ENCODE results near the gene NRCAM.

The NRCAM gene

DNA sequence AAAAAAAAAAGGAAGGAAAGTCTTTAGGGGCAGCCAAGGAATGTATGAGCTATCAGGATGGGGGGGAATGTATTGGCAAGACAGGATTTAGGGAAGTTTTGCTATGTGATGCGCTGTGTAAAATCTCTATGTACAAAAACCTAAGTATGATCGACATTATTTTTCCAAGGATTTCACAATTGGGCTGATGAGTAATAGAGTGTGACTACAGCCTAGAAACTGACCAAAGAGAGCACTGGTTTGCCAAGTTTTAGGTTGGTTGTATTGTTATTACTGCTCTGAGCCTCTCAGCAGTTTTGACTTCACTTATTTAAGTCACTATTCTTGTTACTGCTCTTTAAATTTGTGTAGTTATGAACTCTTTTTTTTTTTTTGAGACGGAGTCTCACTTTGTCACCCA lies 107.3 kb downstream of the NRCAM start:
- no peak overlapping the region for H3K18ac ChIP-seq (ENCODE audit: low read depth in 1 of 2, low read length in 2 of 2)
- no peak overlapping the region for H3K4ac ChIP-seq (ENCODE audit: low read depth in 1 of 2, low read length in 2 of 2)
- no peak overlapping the region for H3K4me3 ChIP-seq (ENCODE audit: insufficient read depth in 1 of 2, low read depth in 1 of 2, low read length in 2 of 2)
- no peak overlapping the region for H2BK120ac ChIP-seq (ENCODE audit: low read depth, low read length)
- H2AK5ac ChIP-seq (ENCODE audit: low read length, severe bottlenecking) = no peak overlapping the region
- no peak overlapping the region for H3K14ac ChIP-seq (ENCODE audit: low read length in 2 of 2)
- H4K8ac ChIP-seq (ENCODE audit: low read length) = no peak overlapping the region
- no peak overlapping the region for H2AFZ ChIP-seq (ENCODE audit: low read depth, low read length)
- H3K36me3 ChIP-seq (ENCODE audit: control insufficient read depth in 1 of 2, insufficient read depth in 2 of 2, low read depth in 1 of 2, low read length in 2 of 2) = no peaks in the 10 kb centered on the region
- H3K27me3 ChIP-seq (ENCODE audit: control insufficient read depth in 1 of 2, insufficient read depth in 1 of 2, low read length in 2 of 2) = no peaks in the 10 kb centered on the region
- H4K91ac ChIP-seq (ENCODE audit: low read length) = no peak overlapping the region
- no peaks in the 10 kb centered on the region for H3K9me3 ChIP-seq (ENCODE audit: control insufficient read depth, low read length)
- H3K23ac ChIP-seq (ENCODE audit: low read length in 2 of 2) = no peak overlapping the region
- no peak overlapping the region for H2BK5ac ChIP-seq (ENCODE audit: low read depth, low read length, poor library complexity, severe bottlenecking)
- no peaks in the 10 kb centered on the region for H3K79me1 ChIP-seq (replicated peaks; ENCODE audit: low read length, poor library complexity, severe bottlenecking)
- no peak overlapping the region for H3K9ac ChIP-seq (ENCODE audit: low read length)
- H2BK12ac ChIP-seq (ENCODE audit: low read length in 2 of 2) = no peak overlapping the region
- H3K4me1 ChIP-seq (ENCODE audit: control insufficient read depth, insufficient read depth, low read depth, low read length) = no peaks in the 10 kb centered on the region
- no peak overlapping the region for H3K4me2 ChIP-seq (ENCODE audit: low read length, poor library complexity, severe bottlenecking)
- WGBS = 92% methylated on average over 3 of the region's 3 CpGs
- peak; percentile 6 for DNase-seq
- H2BK15ac ChIP-seq (ENCODE audit: low read depth, poor library complexity, severe bottlenecking) = no peak overlapping the region
- no peak overlapping the region for H3K27ac ChIP-seq (ENCODE audit: low read length, poor library complexity, severe bottlenecking)

DNA sequence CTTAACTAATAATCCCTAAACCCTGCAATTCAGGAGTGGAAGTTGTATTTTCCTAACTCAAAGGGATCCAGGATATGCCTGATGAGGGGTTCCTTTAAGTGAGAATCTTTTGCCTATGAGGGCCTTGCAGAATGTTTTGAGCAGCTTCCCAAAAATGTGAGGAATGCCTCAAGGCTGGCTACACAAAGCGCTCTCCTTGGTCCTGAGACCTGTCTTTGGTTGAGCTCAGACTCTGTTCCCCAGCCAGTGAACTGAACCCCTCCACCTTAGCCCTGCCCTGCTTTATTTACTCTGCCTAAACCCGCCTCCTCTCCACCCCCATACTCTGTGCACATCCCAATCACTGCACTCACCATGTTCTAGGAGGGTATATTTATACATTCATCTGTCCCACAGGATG lies 108.6 kb downstream of the NRCAM start:
- 5% methylated on average over 2 of the region's 2 CpGs for WGBS
- no peak overlapping the region for H3K4me2 ChIP-seq (ENCODE audit: low read length, poor library complexity, severe bottlenecking)
- H3K14ac ChIP-seq (ENCODE audit: low read length in 2 of 2) = no peak overlapping the region

DNA sequence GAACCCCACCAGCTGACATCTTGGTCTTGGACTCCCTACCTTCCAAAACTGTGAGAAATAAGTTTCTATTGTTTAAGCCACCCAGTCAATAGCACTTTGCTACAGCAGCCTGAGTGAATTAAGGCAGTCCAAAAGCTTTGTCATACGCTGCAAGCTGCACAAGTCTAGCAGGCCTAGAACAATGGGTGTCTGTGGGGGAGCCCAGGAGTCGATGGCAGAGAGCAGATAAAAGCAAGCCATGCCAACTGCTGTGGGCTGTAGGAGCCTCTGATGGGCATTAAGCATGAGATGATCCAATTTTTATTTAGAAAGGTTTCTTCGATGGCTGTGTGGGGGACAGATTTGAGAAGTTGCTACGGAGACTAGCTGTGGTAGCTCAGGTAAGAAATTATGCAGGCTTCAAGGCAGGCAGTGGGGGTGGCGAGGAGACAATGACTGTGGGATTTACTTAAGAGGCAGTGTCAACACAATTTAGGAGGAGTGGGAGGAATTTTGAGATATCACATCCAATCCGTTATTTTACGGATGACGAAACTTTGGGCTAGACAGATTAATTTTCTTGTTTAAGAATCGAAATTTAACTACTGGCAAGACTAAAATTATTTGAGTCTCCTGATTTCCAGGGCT lies 110.4 kb downstream of the NRCAM start:
- Histone ChIP-seq H3K27ac (ENCODE audit: low read length, poor library complexity, severe bottlenecking) (no peak overlapping the region), H2AFZ (ENCODE audit: low read depth, low read length) (no peak overlapping the region), H3K79me1 (replicated peaks; ENCODE audit: low read length, poor library complexity, severe bottlenecking) (no peaks in the 10 kb centered on the region), H4K91ac (ENCODE audit: low read length) (no peak overlapping the region), H3K27me3 (ENCODE audit: control insufficient read depth in 1 of 2, insufficient read depth in 1 of 2, low read length in 2 of 2) (no peaks in the 10 kb centered on the region), H2BK5ac (ENCODE audit: low read depth, low read length, poor library complexity, severe bottlenecking) (no peak overlapping the region), H3K4me3 (ENCODE audit: insufficient read depth in 1 of 2, low read depth in 1 of 2, low read length in 2 of 2) (no peak overlapping the region), H3K9me3 (ENCODE audit: control insufficient read depth, low read length) (no peaks in the 10 kb centered on the region), H4K8ac (ENCODE audit: low read length) (no peak overlapping the region), H3K4me1 (ENCODE audit: control insufficient read depth, insufficient read depth, low read depth, low read length) (no peaks in the 10 kb centered on the region), H3K9ac (ENCODE audit: low read length) (no peak overlapping the region), H2BK120ac (ENCODE audit: low read depth, low read length) (no peak overlapping the region), H3K23ac (ENCODE audit: low read length in 2 of 2) (no peak overlapping the region), H2BK15ac (ENCODE audit: low read depth, poor library complexity, severe bottlenecking) (no peak overlapping the region), H3K4me2 (ENCODE audit: low read length, poor library complexity, severe bottlenecking) (no peak overlapping the region), H3K18ac (ENCODE audit: low read depth in 1 of 2, low read length in 2 of 2) (no peak overlapping the region), H2BK12ac (ENCODE audit: low read length in 2 of 2) (no peak overlapping the region), H2AK5ac (ENCODE audit: low read length, severe bottlenecking) (no peak overlapping the region), H3K36me3 (ENCODE audit: control insufficient read depth in 1 of 2, insufficient read depth in 2 of 2, low read depth in 1 of 2, low read length in 2 of 2) (no peaks in the 10 kb centered on the region), H3K14ac (ENCODE audit: low read length in 2 of 2) (no peak overlapping the region), H3K4ac (ENCODE audit: low read depth in 1 of 2, low read length in 2 of 2) (no peak overlapping the region)
- no peak for DNase-seq
- WGBS = 77% methylated on average over 6 of the region's 9 CpGs

More for the DNA sequence above, 108.6 kb downstream of the NRCAM start:
- H3K23ac ChIP-seq (ENCODE audit: low read length in 2 of 2) = no peak overlapping the region
- H2BK5ac ChIP-seq (ENCODE audit: low read depth, low read length, poor library complexity, severe bottlenecking) = no peak overlapping the region
- no peak overlapping the region for H3K4ac ChIP-seq (ENCODE audit: low read depth in 1 of 2, low read length in 2 of 2)
- no peaks in the 10 kb centered on the region for H3K27me3 ChIP-seq (ENCODE audit: control insufficient read depth in 1 of 2, insufficient read depth in 1 of 2, low read length in 2 of 2)
- H3K9me3 ChIP-seq (ENCODE audit: control insufficient read depth, low read length) = no peaks in the 10 kb centered on the region
- no peak overlapping the region for H3K4me3 ChIP-seq (ENCODE audit: insufficient read depth in 1 of 2, low read depth in 1 of 2, low read length in 2 of 2)
- no peak overlapping the region for H4K91ac ChIP-seq (ENCODE audit: low read length)
- DNase-seq = peak; percentile 26
- H3K79me1 ChIP-seq (replicated peaks; ENCODE audit: low read length, poor library complexity, severe bottlenecking) = no peaks in the 10 kb centered on the region
- H2BK120ac ChIP-seq (ENCODE audit: low read depth, low read length) = no peak overlapping the region
- no peaks in the 10 kb centered on the region for H3K4me1 ChIP-seq (ENCODE audit: control insufficient read depth, insufficient read depth, low read depth, low read length)
- H3K36me3 ChIP-seq (ENCODE audit: control insufficient read depth in 1 of 2, insufficient read depth in 2 of 2, low read depth in 1 of 2, low read length in 2 of 2) = no peaks in the 10 kb centered on the region
- no peak overlapping the region for H2AK5ac ChIP-seq (ENCODE audit: low read length, severe bottlenecking)
- no peak overlapping the region for H4K8ac ChIP-seq (ENCODE audit: low read length)
- H3K18ac ChIP-seq (ENCODE audit: low read depth in 1 of 2, low read length in 2 of 2) = no peak overlapping the region
- H3K9ac ChIP-seq (ENCODE audit: low read length) = no peak overlapping the region
- H2AFZ ChIP-seq (ENCODE audit: low read depth, low read length) = no peak overlapping the region
- H2BK15ac ChIP-seq (ENCODE audit: low read depth, poor library complexity, severe bottlenecking) = no peak overlapping the region
- no peak overlapping the region for H2BK12ac ChIP-seq (ENCODE audit: low read length in 2 of 2)
- H3K27ac ChIP-seq (ENCODE audit: low read length, poor library complexity, severe bottlenecking) = no peak overlapping the region

DNA sequence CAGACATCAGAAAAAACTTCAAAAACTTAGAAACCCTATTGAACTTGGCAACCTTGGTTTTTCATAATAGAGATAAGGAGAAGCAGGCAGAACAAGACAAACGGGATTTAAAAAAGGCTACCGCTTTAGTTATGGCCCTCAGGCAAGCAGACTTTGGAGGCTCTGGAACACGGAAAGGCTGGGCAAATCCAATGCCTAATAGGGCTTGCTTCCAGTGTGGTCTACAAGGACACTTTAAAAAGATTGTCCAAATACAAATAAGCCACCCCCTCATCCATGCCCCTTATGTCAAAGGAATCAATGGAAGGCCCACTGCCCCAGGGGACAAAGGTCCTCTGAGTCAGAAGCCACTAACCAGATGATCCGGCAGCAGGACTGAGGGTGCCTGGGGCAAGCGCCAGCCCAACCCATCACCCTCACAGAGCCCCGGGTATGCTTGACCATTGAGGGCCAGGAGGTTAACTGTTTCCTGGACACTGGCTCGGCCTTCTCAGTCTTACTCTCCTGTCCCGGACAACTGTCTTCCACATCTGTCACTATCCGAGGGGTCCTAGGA lies 115.3 kb downstream of the NRCAM start:
- Histone ChIP-seq H3K9me3 (ENCODE audit: control insufficient read depth, low read length) (no peaks in the 10 kb centered on the region), H3K4ac (ENCODE audit: low read depth in 1 of 2, low read length in 2 of 2) (no peak overlapping the region), H3K36me3 (ENCODE audit: control insufficient read depth in 1 of 2, insufficient read depth in 2 of 2, low read depth in 1 of 2, low read length in 2 of 2) (no peaks in the 10 kb centered on the region), H4K91ac (ENCODE audit: low read length) (no peak overlapping the region), H4K8ac (ENCODE audit: low read length) (no peak overlapping the region), H3K23ac (ENCODE audit: low read length in 2 of 2) (no peak overlapping the region), H2BK5ac (ENCODE audit: low read depth, low read length, poor library complexity, severe bottlenecking) (no peak overlapping the region), H2BK120ac (ENCODE audit: low read depth, low read length) (no peak overlapping the region), H2AK5ac (ENCODE audit: low read length, severe bottlenecking) (no peak overlapping the region), H3K14ac (ENCODE audit: low read length in 2 of 2) (no peak overlapping the region), H3K18ac (ENCODE audit: low read depth in 1 of 2, low read length in 2 of 2) (no peak overlapping the region), H3K4me3 (ENCODE audit: insufficient read depth in 1 of 2, low read depth in 1 of 2, low read length in 2 of 2) (no peak overlapping the region), H3K4me1 (ENCODE audit: control insufficient read depth, insufficient read depth, low read depth, low read length) (no peaks in the 10 kb centered on the region), H3K79me1 (replicated peaks; ENCODE audit: low read length, poor library complexity, severe bottlenecking) (no peaks in the 10 kb centered on the region), H3K27me3 (ENCODE audit: control insufficient read depth in 1 of 2, insufficient read depth in 1 of 2, low read length in 2 of 2) (no peaks in the 10 kb centered on the region), H3K9ac (ENCODE audit: low read length) (no peak overlapping the region), H2BK12ac (ENCODE audit: low read length in 2 of 2) (no peak overlapping the region), H3K4me2 (ENCODE audit: low read length, poor library complexity, severe bottlenecking) (no peak overlapping the region), H2BK15ac (ENCODE audit: low read depth, poor library complexity, severe bottlenecking) (no peak overlapping the region), H3K27ac (ENCODE audit: low read length, poor library complexity, severe bottlenecking) (no peak overlapping the region), H2AFZ (ENCODE audit: low read depth, low read length) (no peak overlapping the region)
- DNase-seq = no peak
- 84% methylated on average over 9 of the region's 9 CpGs for WGBS
